IMR-90 (cell line): ENCODE data around the gene RNF146. TPM values are rescaled to one million over a fixed set of nuclear protein-coding genes. Genes with fewer than 3 reads are reported as not detected.

Source experiments
- ATAC-seq: fragments of 200-7000 bp; cut with Tn5 transposase; 2 replicates; pipeline ENCODE4 v1.9.1; 2020; ENCODE audit warnings: low read depth, mild to moderate bottlenecking, moderate library complexity
- BruUV-seq: library from RNA; stranded (reverse); fragments of 400-500 nt; replicated peaks from 2 replicates; lab custom pipeline; 2021; lab: Mats Ljungman, UMichigan
- CTCF ChIA-PET: fragments of 300-600 bp; formaldehyde crosslinking; extraction: SDS; loops from one replicate; lab custom pipeline; 2021; ENCODE audit warnings: antibody characterized with exemption; lab: Yijun Ruan, JAX
- POLR2A ChIA-PET: fragments of 300-600 bp; sonication (Branson Sonifier 250); formaldehyde crosslinking; loops from one replicate; lab custom pipeline; 2022; ENCODE audit warnings: antibody characterized with exemption; ENCODE audit not compliant: unreplicated experiment; lab: Charles Lee
- DNase-seq: peaks from one replicate; pipeline ENCODE4 v3.0.0; 2013
- H2AFZ ChIP-seq: replicated peaks from 2 replicates; pipeline ENCODE3; 2013; ENCODE audit warnings: low read length, mild to moderate bottlenecking; ENCODE audit not compliant: poor library complexity
- H2AK5ac ChIP-seq: 2 replicates; pipeline ENCODE4 v1.6.1; 2013; ENCODE audit warnings: low read depth, low read length, inconsistent platforms
- H2AK9ac ChIP-seq: replicated peaks from 2 replicates; pipeline ENCODE3; 2013; ENCODE audit warnings: mild to moderate bottlenecking, low read depth, low read length, moderate library complexity; ENCODE audit not compliant: poor library complexity
- H2BK120ac ChIP-seq: 2 replicates; pipeline ENCODE4 v1.6.1; 2013; ENCODE audit warnings: low read depth, low read length, inconsistent platforms
- H2BK15ac ChIP-seq: 3 replicates; pipeline ENCODE4 v1.6.1; 2013; ENCODE audit warnings: low read depth, low read length, inconsistent platforms
- H2BK20ac ChIP-seq: 2 replicates; pipeline ENCODE4 v1.6.1; 2013; ENCODE audit warnings: low read depth, mild to moderate bottlenecking, inconsistent platforms, low read length, moderate library complexity
- H2BK5ac ChIP-seq: 2 replicates; pipeline ENCODE4 v1.6.1; 2013; ENCODE audit warnings: mild to moderate bottlenecking, low read depth, low read length, inconsistent platforms; ENCODE audit not compliant: poor library complexity, severe bottlenecking
- H3K14ac ChIP-seq: replicated peaks from 2 replicates; pipeline ENCODE4 v1.6.1; 2013; ENCODE audit warnings: low read depth, low read length, inconsistent platforms
- H3K18ac ChIP-seq: 2 replicates; pipeline ENCODE4 v1.6.1; 2013; ENCODE audit warnings: low read depth, low read length, control low read depth
- H3K23ac ChIP-seq: 2 replicates; pipeline ENCODE4 v1.6.1; 2013; ENCODE audit warnings: low read depth, low read length, inconsistent platforms
- H3K27ac ChIP-seq: 2 replicates; pipeline ENCODE4 v1.5.1; 2013; ENCODE audit warnings: mild to moderate bottlenecking, control low read depth, low read length; ENCODE audit not compliant: insufficient read depth
- H3K27me3 ChIP-seq: 2 replicates; pipeline ENCODE4 v1.6.1; 2013; ENCODE audit warnings: low read length; ENCODE audit not compliant: control insufficient read depth, insufficient read depth
- H3K36me3 ChIP-seq: 2 replicates; pipeline ENCODE4 v1.6.1; 2013; ENCODE audit warnings: low read length, mixed read lengths; ENCODE audit not compliant: control insufficient read depth, insufficient read depth
- H3K4ac ChIP-seq: 2 replicates; pipeline ENCODE4 v1.6.1; 2013; ENCODE audit warnings: low read depth, low read length, inconsistent platforms
- H3K4me1 ChIP-seq: 2 replicates; pipeline ENCODE4 v1.6.1; 2013; ENCODE audit warnings: low read length, mixed read lengths; ENCODE audit not compliant: control insufficient read depth, insufficient read depth
- H3K4me2 ChIP-seq: 2 replicates; pipeline ENCODE4 v1.6.1; 2013; ENCODE audit warnings: low read depth, mild to moderate bottlenecking, control low read depth, low read length, moderate library complexity
- H3K4me3 ChIP-seq: 2 replicates; pipeline ENCODE4 v1.5.1; 2013; ENCODE audit warnings: low read depth, mild to moderate bottlenecking, control low read depth, low read length, moderate library complexity; ENCODE audit not compliant: insufficient read depth
- H3K56ac ChIP-seq: 2 replicates; pipeline ENCODE4 v1.6.1; 2013; ENCODE audit warnings: low read length, inconsistent platforms; ENCODE audit not compliant: insufficient read depth; ENCODE audit errors: extremely low read depth
- H3K79me1 ChIP-seq, 2 experiments: 2 replicates each; pipeline ENCODE4 v1.6.1; 2013; ENCODE audit warnings: low read length in 2 of 2, inconsistent platforms in 1 of 2, low read depth in 1 of 2
- H3K9ac ChIP-seq: 2 replicates; pipeline ENCODE4 v1.6.1; 2013; ENCODE audit warnings: low read depth, low read length, control low read depth
- H3K9me1 ChIP-seq: 2 replicates; pipeline ENCODE4 v1.6.1; 2013; ENCODE audit warnings: low read length, inconsistent platforms; ENCODE audit not compliant: insufficient read depth
- H3K9me3 ChIP-seq: 2 replicates; pipeline ENCODE4 v1.6.1; 2013; ENCODE audit warnings: low read length; ENCODE audit not compliant: control insufficient read depth, insufficient read depth
- H4K20me1 ChIP-seq: 2 replicates; pipeline ENCODE4 v1.6.1; 2013; ENCODE audit warnings: low read length, inconsistent platforms; ENCODE audit not compliant: insufficient read depth
- H4K5ac ChIP-seq: 2 replicates; pipeline ENCODE4 v1.6.1; 2013; ENCODE audit warnings: mild to moderate bottlenecking, low read depth, low read length, control low read depth
- H4K8ac ChIP-seq, 2 experiments: 2 replicates each; pipeline ENCODE4 v1.6.1; 2013; ENCODE audit warnings: low read depth in 2 of 2, low read length in 2 of 2, control low read depth in 1 of 2, inconsistent platforms in 1 of 2
- H4K91ac ChIP-seq: 2 replicates; pipeline ENCODE4 v1.6.1; 2013; ENCODE audit warnings: low read depth, low read length, inconsistent platforms; ENCODE audit not compliant: insufficient read depth
- BHLHE40 ChIP-seq: fragments of 150-350 bp; IDR thresholded peaks from 2 replicates; pipeline ENCODE4 v1.6.1; 2016; ENCODE audit warnings: mild to moderate bottlenecking, low read depth, low read length
- CEBPB ChIP-seq: IDR thresholded peaks from 2 replicates; pipeline ENCODE4 v1.6.1; 2012; ENCODE audit warnings: low read depth, low read length, improper control_type of control experiment
- CHD1 ChIP-seq: IDR thresholded peaks from 2 replicates; pipeline ENCODE4 v1.6.1; 2012; ENCODE audit warnings: low read depth, low read length, improper control_type of control experiment
- CTCF ChIP-seq: conservative IDR thresholded peaks from 2 replicates; pipeline ENCODE4 v1.5.1; 2012; ENCODE audit warnings: mild to moderate bottlenecking, low read depth, low read length, improper control_type of control experiment
- FOS ChIP-seq: fragments of 150-350 bp; IDR thresholded peaks from 2 replicates; pipeline ENCODE4 v1.6.1; 2016; ENCODE audit warnings: low read depth, low read length
- MAFK ChIP-seq: IDR thresholded peaks from 2 replicates; pipeline ENCODE4 v1.6.1; 2012; ENCODE audit warnings: low read depth, low read length, improper control_type of control experiment
- MAZ ChIP-seq: IDR thresholded peaks from 2 replicates; pipeline ENCODE4 v1.6.1; 2012; ENCODE audit warnings: low read depth, mild to moderate bottlenecking, low read length, improper control_type of control experiment, moderate library complexity, borderline replicate concordance
- MXI1 ChIP-seq: IDR thresholded peaks from 2 replicates; pipeline ENCODE4 v1.6.1; 2012; ENCODE audit warnings: low read depth, mild to moderate bottlenecking, low read length, moderate library complexity, borderline replicate concordance
- NFE2L2 ChIP-seq: fragments of 150-350 bp; IDR thresholded peaks from 2 replicates; pipeline ENCODE4 v1.6.1; 2016; ENCODE audit warnings: low read depth, mild to moderate bottlenecking, low read length
- POLR2A ChIP-seq: IDR thresholded peaks from 2 replicates; pipeline ENCODE4 v1.6.1; 2012; ENCODE audit warnings: mild to moderate bottlenecking, low read depth, low read length
- RAD21 ChIP-seq: IDR thresholded peaks from 2 replicates; pipeline ENCODE4 v1.6.1; 2012; ENCODE audit warnings: low read length, improper control_type of control experiment
- RCOR1 ChIP-seq: IDR thresholded peaks from 2 replicates; pipeline ENCODE4 v1.6.1; 2012; ENCODE audit warnings: mild to moderate bottlenecking, low read length, improper control_type of control experiment; ENCODE audit not compliant: insufficient replicate concordance
- RFX5 ChIP-seq: IDR thresholded peaks from 2 replicates; pipeline ENCODE4 v1.8.0; 2012; ENCODE audit warnings: low read depth, mild to moderate bottlenecking, low read length, moderate library complexity
- SMC3 ChIP-seq: fragments of 150-350 bp; IDR thresholded peaks from 2 replicates; pipeline ENCODE4 v1.6.1; 2016; ENCODE audit warnings: low read depth, mild to moderate bottlenecking, antibody characterized with exemption, low read length, moderate library complexity
- WGBS, 2 experiments: methylation state at CpG; one replicate each; pipeline versions ENCODE4 v1.1.5 to v1.1.7; 2013; ENCODE audit warnings: missing lambda C conversion rate in 2 of 2; ENCODE audit not compliant: insufficient read length in 1 of 2; ENCODE audit errors: extremely low coverage in 2 of 2; 5-methylcytosine and 5-hydroxymethylcytosine counted together
- dilution Hi-C: fragments of 300-500 bp; cut with HindIII; formaldehyde crosslinking; loops from one replicate; pipeline ENCODE4 v1.14.3; 2018; ENCODE audit warnings: low sequenced_read_pairs; ENCODE audit not compliant: unreplicated experiment
- in situ Hi-C: fragments of 300-500 bp; cut with MboI; formaldehyde crosslinking; loops from 3 replicates; pipeline ENCODE4 v1.14.3; 2019; ENCODE audit warnings: low sequenced_read_pairs, inconsistent platforms, mixed read lengths
- intact Hi-C: fragments of 100-400 bp; cut with micrococcal nuclease; formaldehyde crosslinking; loops from 2 replicates; pipeline ENCODE4 v1.10.0; 2022
- polyA plus RNA-seq, 3 experiments: library from polyadenylated mRNA; depleted of rRNA; stranded (reverse); fragments of >200 nt; gene quantifications; 2 replicates each; pipeline ENCODE4 v1.2.3, GENCODE V29; 2012; ENCODE audit warnings: low replicate concordance in 1 of 3
- total RNA-seq: library from RNA; depleted of rRNA; stranded (reverse); fragments of >200 nt; gene quantifications from 2 replicates; pipeline ENCODE4 v1.2.3, GENCODE V29; 2012
- TF ChIP-seq, protein P1 (sequence below): fragments of 150-350 bp; IDR thresholded peaks from 2 replicates; pipeline ENCODE4 v1.6.1; 2016; ENCODE audit warnings: low read depth, mild to moderate bottlenecking, low read length, moderate library complexity, borderline replicate concordance
- TF ChIP-seq, protein P2 (sequence below): fragments of 150-350 bp; IDR thresholded peaks from 2 replicates; pipeline ENCODE4 v1.6.1; 2017; ENCODE audit warnings: mild to moderate bottlenecking, antibody characterized with exemption, low read length, low read depth

RNF146 gene
- total and polyA plus RNA-seq, 2 of the 4 experiments (the other 2 are of a cell fraction), result 24.0 to 32.2 TPM

DNA sequence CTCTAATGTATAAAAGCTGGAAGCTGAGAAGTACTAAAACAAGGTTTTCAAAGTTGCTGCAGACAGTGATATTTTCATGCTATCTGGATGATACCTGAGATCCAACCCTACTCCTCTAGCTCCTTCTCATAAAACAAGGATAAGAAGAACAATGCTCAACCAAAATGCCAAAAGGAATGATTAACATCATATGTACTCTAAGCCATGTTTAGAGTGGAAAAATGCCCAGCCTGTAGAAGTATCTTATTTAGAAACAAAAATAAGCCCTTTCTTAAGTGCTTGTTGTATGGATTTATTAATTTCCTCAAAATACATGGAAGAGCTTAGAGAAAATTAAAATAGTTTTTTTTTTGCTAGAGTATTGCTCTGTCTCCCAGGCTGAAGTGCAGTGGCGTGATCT lies 53.0 kb downstream of the RNF146 start:
- no peak overlapping the region for H2BK120ac ChIP-seq
- no peak overlapping the region for H4K5ac ChIP-seq
- no peak overlapping the region for H3K23ac ChIP-seq
- H3K4me3 ChIP-seq, result no peak overlapping the region
- ATAC-seq (no peak), DNase-seq (no peak)
- ChIA-PET POLR2A (no interaction called here), CTCF (no interaction called here)
- no peak overlapping the region for H2AK9ac ChIP-seq
- H4K20me1 ChIP-seq, result no peaks in the 10 kb centered on the region
- H3K56ac ChIP-seq, result no peak overlapping the region
- WGBS, 2 experiments, result no CpG with 5 or more reads among the region's 1 CpG
- H3K14ac ChIP-seq, result no peak overlapping the region
- no peak overlapping the region for H2BK20ac ChIP-seq
- H3K18ac ChIP-seq, result no peak overlapping the region
- H2BK15ac ChIP-seq, result no peak overlapping the region
- H3K36me3 ChIP-seq, result peaks cover 1% of the 10 kb centered on the region
- no TSS peak for BruUV-seq
- H3K27ac ChIP-seq, result no peak overlapping the region
- H3K4ac ChIP-seq, result no peak overlapping the region
- TF ChIP-seq, protein P1, sequence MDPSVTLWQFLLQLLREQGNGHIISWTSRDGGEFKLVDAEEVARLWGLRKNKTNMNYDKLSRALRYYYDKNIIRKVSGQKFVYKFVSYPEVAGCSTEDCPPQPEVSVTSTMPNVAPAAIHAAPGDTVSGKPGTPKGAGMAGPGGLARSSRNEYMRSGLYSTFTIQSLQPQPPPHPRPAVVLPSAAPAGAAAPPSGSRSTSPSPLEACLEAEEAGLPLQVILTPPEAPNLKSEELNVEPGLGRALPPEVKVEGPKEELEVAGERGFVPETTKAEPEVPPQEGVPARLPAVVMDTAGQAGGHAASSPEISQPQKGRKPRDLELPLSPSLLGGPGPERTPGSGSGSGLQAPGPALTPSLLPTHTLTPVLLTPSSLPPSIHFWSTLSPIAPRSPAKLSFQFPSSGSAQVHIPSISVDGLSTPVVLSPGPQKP, result no peak
- TF ChIP-seq MAZ, result no peak
- no peak for TF ChIP-seq MAFK
- TF ChIP-seq, protein P2, sequence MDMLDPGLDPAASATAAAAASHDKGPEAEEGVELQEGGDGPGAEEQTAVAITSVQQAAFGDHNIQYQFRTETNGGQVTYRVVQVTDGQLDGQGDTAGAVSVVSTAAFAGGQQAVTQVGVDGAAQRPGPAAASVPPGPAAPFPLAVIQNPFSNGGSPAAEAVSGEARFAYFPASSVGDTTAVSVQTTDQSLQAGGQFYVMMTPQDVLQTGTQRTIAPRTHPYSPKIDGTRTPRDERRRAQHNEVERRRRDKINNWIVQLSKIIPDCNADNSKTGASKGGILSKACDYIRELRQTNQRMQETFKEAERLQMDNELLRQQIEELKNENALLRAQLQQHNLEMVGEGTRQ, result no peak
- TF ChIP-seq RAD21, result no peak
- no peak for TF ChIP-seq POLR2A
- TF ChIP-seq CEBPB, result no peak
- no peak for TF ChIP-seq MXI1
- no peak for TF ChIP-seq NFE2L2
- no peak for TF ChIP-seq RCOR1
- no peak for TF ChIP-seq RFX5
- TF ChIP-seq SMC3, result no peak
- TF ChIP-seq BHLHE40, result no peak
- TF ChIP-seq CHD1, result no peak
- no peak for TF ChIP-seq FOS
- TF ChIP-seq CTCF, result no peak
- dilution Hi-C loops (no loop called here), in situ Hi-C loops (no loop called here), intact Hi-C loops (no loop called here)
- no peak overlapping the region for H2AFZ ChIP-seq
- H2AK5ac ChIP-seq, result no peak overlapping the region
- no peak overlapping the region for H4K91ac ChIP-seq
- no peaks in the 10 kb centered on the region for H3K27me3 ChIP-seq
- no peaks in the 10 kb centered on the region for H3K9me1 ChIP-seq
- H4K8ac ChIP-seq, result no peak overlapping the region
- no peaks in the 10 kb centered on the region for H3K4me1 ChIP-seq
- H3K9ac ChIP-seq, result no peak overlapping the region
- H2BK5ac ChIP-seq, result no peak overlapping the region
- H3K9me3 ChIP-seq, result no peaks in the 10 kb centered on the region
- H3K4me2 ChIP-seq, result no peak overlapping the region
- peaks cover 0 to 9% of the 10 kb centered on the region in 2 experiments; a peak in 3 of 4 replicates for H3K79me1 ChIP-seq
